ENCODE data around the gene ADAMTSL2.

Gene ADAMTSL2

GRCh38 chr9:133618726-133619125 is 84.2 kb downstream of the ADAMTSL2 start:
- peaks cover 32% of the 10 kb centered on the region for H3K4me1 Mint-ChIP-seq (ENCODE audit: low read depth)
- H3K4me3 Mint-ChIP-seq, result no peak overlapping the region
- H3K9me3 Mint-ChIP-seq, result peaks cover 8% of the 10 kb centered on the region
- peaks cover 2% of the 10 kb centered on the region for H3K36me3 Mint-ChIP-seq (ENCODE audit: low read depth)
- no peak overlapping the region for H3K27ac Mint-ChIP-seq
- peaks cover 15% of the 10 kb centered on the region for H3K27me3 Mint-ChIP-seq (ENCODE audit: low read depth)

DNA sequence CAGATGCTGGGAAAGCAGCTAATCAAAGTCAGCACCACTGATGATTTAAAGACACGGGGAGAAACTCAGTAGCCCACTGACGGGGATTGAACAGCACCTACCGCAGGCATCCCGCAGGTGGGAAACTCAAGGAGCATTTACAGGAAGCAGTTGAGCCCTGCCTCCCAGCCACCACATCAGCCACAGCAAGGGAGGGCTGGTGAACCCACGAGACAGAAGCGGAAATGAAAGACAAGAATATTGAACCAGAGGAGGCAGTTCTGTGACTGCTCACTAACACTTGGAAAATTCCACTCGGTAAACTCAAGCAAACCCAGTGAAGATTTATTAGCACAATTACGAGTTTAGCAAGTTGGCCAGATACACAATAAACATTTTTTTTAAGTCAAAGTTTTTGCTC is 85.3 kb downstream of the ADAMTSL2 start:
- Mint-ChIP-seq H3K27me3 (ENCODE audit: low read depth) (peaks cover 12% of the 10 kb centered on the region), H3K27ac (peak overlapping the region; percentile 18), H3K9me3 (peaks cover 16% of the 10 kb centered on the region), H3K4me1 (ENCODE audit: low read depth) (peaks cover 32% of the 10 kb centered on the region), H3K36me3 (ENCODE audit: low read depth) (peaks cover 2% of the 10 kb centered on the region), H3K4me3 (peak overlapping the region; percentile 56)

GRCh38 chr9:133621725-133622267 is 87.3 kb downstream of the ADAMTSL2 start:
- Mint-ChIP-seq H3K4me3 (no peak overlapping the region), H3K27ac (no peak overlapping the region), H3K36me3 (ENCODE audit: low read depth) (peaks cover 2% of the 10 kb centered on the region), H3K9me3 (peaks cover 31% of the 10 kb centered on the region), H3K4me1 (ENCODE audit: low read depth) (peaks cover 32% of the 10 kb centered on the region), H3K27me3 (ENCODE audit: low read depth) (peaks cover 18% of the 10 kb centered on the region)

GRCh38 chr9:133622555-133622954 is 88.1 kb downstream of the ADAMTSL2 start:
- peaks cover 2% of the 10 kb centered on the region for H3K36me3 Mint-ChIP-seq (ENCODE audit: low read depth)
- H3K9me3 Mint-ChIP-seq, result peaks cover 32% of the 10 kb centered on the region
- H3K27me3 Mint-ChIP-seq (ENCODE audit: low read depth), result peaks cover 18% of the 10 kb centered on the region
- peaks cover 32% of the 10 kb centered on the region for H3K4me1 Mint-ChIP-seq (ENCODE audit: low read depth)
- no peak overlapping the region for H3K4me3 Mint-ChIP-seq
- no peak overlapping the region for H3K27ac Mint-ChIP-seq
